Astrocyte (in vitro differentiated cells and primary cell): ENCODE results near the gene SLC25A21.

Experiments used
- EZH2 ChIP-seq: IDR thresholded peaks from 2 replicates; pipeline ENCODE4 v1.6.1; 2012; ENCODE audit warnings: mild to moderate bottlenecking, low read length, inconsistent platforms; ENCODE audit not compliant: insufficient read depth
- TF ChIP-seq, protein P1 (sequence below): IDR thresholded peaks from 2 replicates; pipeline ENCODE4 v1.5.1; 2011; ENCODE audit warnings: low read depth, mild to moderate bottlenecking, inconsistent platforms, low read length, moderate library complexity; ENCODE audit not compliant: insufficient read depth

DNA sequence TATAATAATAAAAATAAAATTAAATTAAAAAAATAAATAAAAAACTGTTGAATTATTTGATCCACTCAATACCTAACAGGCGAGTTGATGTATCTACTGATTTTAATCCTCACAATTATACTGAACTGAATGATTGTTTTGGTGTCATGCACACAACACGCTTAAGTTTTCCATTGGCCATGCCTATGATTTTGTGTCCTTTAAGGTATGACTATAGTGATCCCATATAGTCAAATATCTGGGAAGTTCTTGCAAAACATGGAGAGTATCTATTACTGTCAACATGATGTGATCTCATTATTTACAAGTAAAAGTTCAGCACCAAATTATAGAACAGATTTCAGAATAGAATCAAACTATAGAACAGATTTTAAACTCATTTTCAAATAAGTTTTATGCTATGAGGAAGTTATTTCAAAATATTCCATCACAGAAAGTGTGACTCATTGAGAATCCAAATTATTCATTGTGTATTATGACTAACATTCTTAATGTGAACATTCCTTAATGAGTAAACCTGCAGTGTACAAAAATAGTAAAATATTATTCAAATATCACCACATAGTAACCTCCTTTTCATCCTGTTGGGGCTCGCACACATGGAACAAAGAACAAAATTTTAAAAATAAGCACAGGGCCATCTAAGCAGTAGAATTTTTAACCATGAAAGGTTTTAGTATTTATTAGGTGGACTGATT is 190.4 kb downstream of the SLC25A21 start:
- TF ChIP-seq, protein P1, sequence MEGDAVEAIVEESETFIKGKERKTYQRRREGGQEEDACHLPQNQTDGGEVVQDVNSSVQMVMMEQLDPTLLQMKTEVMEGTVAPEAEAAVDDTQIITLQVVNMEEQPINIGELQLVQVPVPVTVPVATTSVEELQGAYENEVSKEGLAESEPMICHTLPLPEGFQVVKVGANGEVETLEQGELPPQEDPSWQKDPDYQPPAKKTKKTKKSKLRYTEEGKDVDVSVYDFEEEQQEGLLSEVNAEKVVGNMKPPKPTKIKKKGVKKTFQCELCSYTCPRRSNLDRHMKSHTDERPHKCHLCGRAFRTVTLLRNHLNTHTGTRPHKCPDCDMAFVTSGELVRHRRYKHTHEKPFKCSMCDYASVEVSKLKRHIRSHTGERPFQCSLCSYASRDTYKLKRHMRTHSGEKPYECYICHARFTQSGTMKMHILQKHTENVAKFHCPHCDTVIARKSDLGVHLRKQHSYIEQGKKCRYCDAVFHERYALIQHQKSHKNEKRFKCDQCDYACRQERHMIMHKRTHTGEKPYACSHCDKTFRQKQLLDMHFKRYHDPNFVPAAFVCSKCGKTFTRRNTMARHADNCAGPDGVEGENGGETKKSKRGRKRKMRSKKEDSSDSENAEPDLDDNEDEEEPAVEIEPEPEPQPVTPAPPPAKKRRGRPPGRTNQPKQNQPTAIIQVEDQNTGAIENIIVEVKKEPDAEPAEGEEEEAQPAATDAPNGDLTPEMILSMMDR: no peak
- no peak for TF ChIP-seq EZH2
